HCT116 (cell line): ENCODE data around the gene RLBP1. TPM values are rescaled to one million over a fixed set of nuclear protein-coding genes. Genes with fewer than 3 reads are reported as not detected.

ENCODE experiments used
- ATAC-seq: fragments of 200-7000 bp; cut with Tn5 transposase; 2 replicates; pipeline ENCODE4 v1.9.1; 2020; ENCODE audit warnings: mild to moderate bottlenecking, moderate library complexity
- BruUV-seq: library from RNA; stranded (reverse); fragments of 400-500 nt; replicated peaks from 2 replicates; lab custom pipeline; 2021; lab: Mats Ljungman, UMichigan
- CTCF ChIA-PET: fragments of 300-600 bp; sonication (Branson Sonifier 250); formaldehyde crosslinking; loops from one replicate; lab custom pipeline; 2021; ENCODE audit warnings: antibody characterized with exemption; lab: Charles Lee
- POLR2A ChIA-PET: fragments of 300-600, 350-600 bp; sonication (Branson Sonifier 250); formaldehyde crosslinking; loops from one replicate; lab custom pipeline; 2021; ENCODE audit warnings: antibody characterized with exemption; lab: Charles Lee
- RAD21 ChIA-PET, 2 experiments: fragments of 300-600 bp; sonication (Branson Sonifier 250); formaldehyde crosslinking; loops; one replicate each; lab custom pipeline; 2023; ENCODE audit warnings: low total read pairs in 2 of 2; ENCODE audit not compliant: uncharacterized antibody in 2 of 2, unreplicated experiment in 2 of 2, low non-redundant PET in 1 of 2; lab: Charles Lee
- DNase-seq: peaks from one replicate; pipeline ENCODE4 v3.0.0-alpha.2; 2010; ENCODE audit warnings: low read depth, low spot score
- H2AFZ ChIP-seq: fragments of 200-600 bp; shearing (Covaris generic), sonication (generic); 2 replicates; pipeline ENCODE4 v1.6.1; 2017; ENCODE audit warnings: low read depth, mixed run types, mixed read lengths, antibody characterized with exemption, low read length; ENCODE audit not compliant: poor library complexity, severe bottlenecking
- H3K27ac ChIP-seq: 2 replicates; pipeline ENCODE4 v1.5.1; 2012; ENCODE audit warnings: low read depth, low read length
- H3K27me3 ChIP-seq: fragments of 200-600 bp; sonication (generic); 2 replicates; pipeline ENCODE4 v1.6.1; 2016; ENCODE audit warnings: mixed run types, low read length, mixed read lengths; ENCODE audit not compliant: insufficient read depth
- H3K36me3 ChIP-seq, 2 experiments: fragments of 200-500 bp in 1 of 2; fragments of 200-600 bp in 1 of 2; sonication (Bioruptor generic) in 1 of 2; sonication (generic) in 1 of 2; 2 replicates each; pipeline versions ENCODE4 v1.5.1 to v1.6.1; 2014 to 2016; ENCODE audit warnings: low read length in 2 of 2, inconsistent platforms in 1 of 2, mixed read lengths in 1 of 2, mixed run types in 1 of 2; ENCODE audit not compliant: insufficient read depth in 2 of 2, control insufficient read depth in 1 of 2
- H3K4me1 ChIP-seq, 2 experiments: fragments of 200-600 bp in 1 of 2; sonication (generic) in 1 of 2; 2 replicates each; pipeline versions ENCODE4 v1.5.1 to v1.6.1; 2012 to 2017; ENCODE audit warnings: low read length in 2 of 2, inconsistent platforms in 1 of 2, mild to moderate bottlenecking in 1 of 2, mixed read lengths in 1 of 2, mixed run types in 1 of 2, moderate library complexity in 1 of 2; ENCODE audit not compliant: insufficient read depth in 2 of 2, control insufficient read depth in 1 of 2
- H3K4me2 ChIP-seq: fragments of 200-600 bp; sonication (generic); 2 replicates; pipeline ENCODE4 v1.6.1; 2017; ENCODE audit warnings: mixed run types, low read length, mixed read lengths
- H3K4me3 ChIP-seq, 2 experiments: fragments of 200-600 bp in 1 of 2; sonication (generic) in 1 of 2; replicated peaks in 1 of 2; 2 replicates each; pipeline ENCODE4 v1.5.1; 2011 to 2016; ENCODE audit warnings: low read length in 2 of 2, control low read depth in 1 of 2, low read depth in 1 of 2, mild to moderate bottlenecking in 1 of 2, mixed read lengths in 1 of 2, mixed run types in 1 of 2
- H3K79me2 ChIP-seq: fragments of 200-600 bp; sonication (generic); 2 replicates; pipeline ENCODE4 v1.6.1; 2017; ENCODE audit warnings: mild to moderate bottlenecking, mixed run types, low read length, moderate library complexity, mixed read lengths; ENCODE audit not compliant: insufficient read depth
- H3K9ac ChIP-seq: fragments of 200-600 bp; sonication (generic); 2 replicates; pipeline ENCODE4 v1.6.1; 2016; ENCODE audit warnings: low read length, mixed read lengths
- H3K9me2 ChIP-seq: fragments of 200-600 bp; sonication (generic), shearing (Covaris generic); 2 replicates; pipeline ENCODE4 v1.6.1; 2017; ENCODE audit warnings: mixed run types, mild to moderate bottlenecking, moderate library complexity; ENCODE audit not compliant: insufficient read depth
- H3K9me3 ChIP-seq, 2 experiments: fragments of 200-500 bp in 1 of 2; fragments of 200-600 bp in 1 of 2; sonication (Bioruptor generic) in 1 of 2; sonication (generic) in 1 of 2; 2 replicates each; pipeline ENCODE4 v1.6.1; 2014 to 2017; ENCODE audit warnings: low read length in 2 of 2, mixed read lengths in 2 of 2, inconsistent platforms in 1 of 2, low read depth in 1 of 2, mild to moderate bottlenecking in 1 of 2, mixed run types in 1 of 2, moderate library complexity in 1 of 2; ENCODE audit not compliant: control insufficient read depth in 1 of 2, insufficient read depth in 1 of 2
- H4K20me1 ChIP-seq: fragments of 200-600 bp; sonication (generic), shearing (Covaris generic); 2 replicates; pipeline ENCODE4 v1.6.1; 2017; ENCODE audit warnings: mixed run types, mild to moderate bottlenecking, moderate library complexity; ENCODE audit not compliant: insufficient read depth
- CBX3 ChIP-seq: IDR thresholded peaks from 2 replicates; pipeline ENCODE4 v1.6.1; 2012; ENCODE audit warnings: low read depth
- CTCF ChIP-seq, 3 experiments: fragments of 200-600 bp in 1 of 3; sonication (generic) in 1 of 3; IDR thresholded peaks in 2 of 3; conservative IDR thresholded peaks in 1 of 3; 2 replicates each; pipeline ENCODE4 v1.5.1; 2012 to 2017; ENCODE audit warnings: low read depth in 2 of 3, low read length in 2 of 3, antibody characterized with exemption in 1 of 3, borderline replicate concordance in 1 of 3, control low read depth in 1 of 3, mild to moderate bottlenecking in 1 of 3, mixed read lengths in 1 of 3, mixed run types in 1 of 3, moderate library complexity in 1 of 3; ENCODE audit not compliant: insufficient read depth in 1 of 3
- EGR1 ChIP-seq: IDR thresholded peaks from 2 replicates; pipeline ENCODE4 v1.6.1; 2012; ENCODE audit warnings: low read depth
- ELF1 ChIP-seq: IDR thresholded peaks from 2 replicates; pipeline ENCODE4 v1.6.1; 2012; ENCODE audit warnings: low read depth, borderline replicate concordance
- EZH2 ChIP-seq: fragments of 200-600 bp; sonication (generic); IDR thresholded peaks from 2 replicates; pipeline ENCODE4 v1.6.1; 2017; ENCODE audit warnings: antibody characterized with exemption, mixed run types
- EZH2phosphoT487 ChIP-seq: fragments of 200-600 bp; IDR thresholded peaks from 2 replicates; pipeline ENCODE4 v1.6.1; 2018; ENCODE audit warnings: antibody characterized with exemption, borderline replicate concordance
- FOSL1 ChIP-seq: IDR thresholded peaks from 2 replicates; pipeline ENCODE4 v1.6.1; 2012; ENCODE audit warnings: low read depth
- MAX ChIP-seq: IDR thresholded peaks from 2 replicates; pipeline ENCODE4 v1.6.1; 2012
- POLR2A ChIP-seq: IDR thresholded peaks from 2 replicates; pipeline ENCODE4 v1.7.0; 2011; ENCODE audit warnings: borderline replicate concordance; ENCODE audit not compliant: insufficient read depth, insufficient read length; ENCODE audit errors: extremely low read depth
- POLR2AphosphoS5 ChIP-seq: IDR thresholded peaks from 2 replicates; pipeline ENCODE4 v1.6.1; 2011; ENCODE audit warnings: mild to moderate bottlenecking, low read depth, low read length, moderate library complexity
- RAD21 ChIP-seq: IDR thresholded peaks from 2 replicates; pipeline ENCODE4 v1.6.1; 2012; ENCODE audit warnings: low read depth, mild to moderate bottlenecking
- REST ChIP-seq: IDR thresholded peaks from 2 replicates; pipeline ENCODE4 v1.6.1; 2012; ENCODE audit warnings: low read depth
- SP1 ChIP-seq: IDR thresholded peaks from 2 replicates; pipeline ENCODE4 v1.6.1; 2012; ENCODE audit warnings: low read depth
- SRF ChIP-seq: IDR thresholded peaks from 2 replicates; pipeline ENCODE4 v1.6.1; 2012; ENCODE audit warnings: low read depth
- TCF7L2 ChIP-seq: IDR thresholded peaks from 2 replicates; pipeline ENCODE4 v1.7.0; 2011; ENCODE audit warnings: borderline replicate concordance, inconsistent platforms; ENCODE audit not compliant: insufficient read depth, insufficient read length; ENCODE audit errors: extremely low read depth
- YY1 ChIP-seq: IDR thresholded peaks from 2 replicates; pipeline ENCODE4 v1.6.1; 2011; ENCODE audit warnings: low read length, low read depth, moderate library complexity, mild to moderate bottlenecking; ENCODE audit not compliant: insufficient replicate concordance; ENCODE audit errors: extremely low read depth
- ZFX ChIP-seq: fragments of 450-650 bp; IDR thresholded peaks from 2 replicates; pipeline ENCODE4 v1.6.1; 2017
- intact Hi-C: fragments of 100-400 bp; cut with micrococcal nuclease; formaldehyde crosslinking; loops from 2 replicates; pipeline ENCODE4 v1.10.0; 2022
- total RNA-seq: library from RNA; stranded (reverse); gene quantifications from one replicate; pipeline ENCODE4 v1.2.1, GENCODE V29; 2021; ENCODE audit not compliant: unreplicated experiment

Gene RLBP1
- total RNA-seq, 1 experiment from 2014 or later = 0.12 TPM

- CTCF ChIA-PET = no interaction called here
- no TSS peak for BruUV-seq
- ATAC-seq (no peak), DNase-seq (no peak)
- H3K79me2 ChIP-seq = no peaks in the 10 kb centered on the region
- intact Hi-C loops = no loop called here
- no peaks in the 10 kb centered on the region for H4K20me1 ChIP-seq
- H3K4me1 ChIP-seq = peaks cover 0 to 16% of the 10 kb centered on the region in 2 experiments; a peak in 2 of 4 replicates
- no peak overlapping the region for H3K4me3 ChIP-seq
- TF ChIP-seq FOSL1 (no peak), YY1 (no peak), CBX3 (no peak), RAD21 (no peak), POLR2A (no peak), EZH2phosphoT487 (no peak), SRF (no peak), REST (no peak), CTCF (IDR thresholded peaks at IDR 0.05 in 2 of 3, conservative IDR thresholded peaks at IDR 0.05 in 1 of 3; ENCODE audit: borderline replicate concordance in 1 of 3, insufficient read depth in 1 of 3, low read depth in 2 of 3, low read length in 2 of 3) (no peak), EZH2 (no peak), SP1 (no peak), MAX (no peak), POLR2AphosphoS5 (no peak), EGR1 (no peak), TCF7L2 (no peak), ELF1 (no peak), ZFX (no peak)
- POLR2A ChIA-PET = no interaction called here
- H3K27ac ChIP-seq = no peak overlapping the region
- H2AFZ ChIP-seq = no peak overlapping the region
- H3K36me3 ChIP-seq = no peaks in the 10 kb centered on the region
- H3K27me3 ChIP-seq = no peaks in the 10 kb centered on the region
- RAD21 ChIA-PET = no interaction called here
- H3K4me2 ChIP-seq = no peak overlapping the region
- H3K9ac ChIP-seq = no peak overlapping the region
- H3K9me2 ChIP-seq = no peaks in the 10 kb centered on the region
- H3K9me3 ChIP-seq = no peaks in the 10 kb centered on the region
Observed at GRCh38 chr15:89225588-89225987, 4.2 kb upstream of the RLBP1 start.
